BLaER1 treated with 17β-estradiol and CSF1 and Interleukin-3, amounts not matched to agents 10 nM and 100 nM (cell line): Measurements from ENCODE around the gene CCN5.

Source experiments
- H3K27ac ChIP-seq, 11 experiments: shearing (Covaris generic); formaldehyde crosslinking; 2 replicates each; pipeline ENCODE4 v1.8.1; 2022
- H3K27me3 ChIP-seq, 11 experiments: shearing (Covaris generic); formaldehyde crosslinking; 2 replicates each; pipeline ENCODE4 v1.8.1; 2022
- H3K36me3 ChIP-seq, 11 experiments: shearing (Covaris generic); formaldehyde crosslinking; 2 replicates each; pipeline ENCODE4 v1.8.1; 2022
- H3K4me1 ChIP-seq, 10 experiments: shearing (Covaris generic); formaldehyde crosslinking; 2 replicates each; pipeline ENCODE4 v1.8.1; 2022
- H3K4me2 ChIP-seq, 11 experiments: shearing (Covaris generic); formaldehyde crosslinking; 2 replicates each; pipeline ENCODE4 v1.8.1; 2022
- H3K4me3 ChIP-seq, 10 experiments: shearing (Covaris generic); formaldehyde crosslinking; 2 replicates each; pipeline ENCODE4 v1.8.1; 2022
- H3K9ac ChIP-seq, 11 experiments: shearing (Covaris generic); formaldehyde crosslinking; 2 replicates each; pipeline ENCODE4 v1.8.1; 2022
- H3K9me3 ChIP-seq, 11 experiments: shearing (Covaris generic); formaldehyde crosslinking; replicated peaks in 1 of 11; 2 replicates each; pipeline ENCODE4 v1.8.1; 2022
- H4K20me1 ChIP-seq, 11 experiments: shearing (Covaris generic); formaldehyde crosslinking; 2 replicates each; pipeline ENCODE4 v1.8.1; 2022
- Cebpa-rat ChIP-seq, 11 experiments: shearing (Covaris generic); IDR thresholded peaks; 2 replicates each; pipeline ENCODE4 v1.8.1; 2022

CCN5 gene

GRCh38 chr20:44706301-44707017 is 8.7 kb upstream of the CCN5 start:
- Histone ChIP-seq H3K4me1 (peaks cover 30 to 53% (median 33%) of the 10 kb centered on the region in 10 experiments), H3K4me2 (peak overlapping the region in 4 of 11 experiments; percentile 14 to 36 (median 24); a peak in 2 of 22 replicates), H3K36me3 (no peaks in the 10 kb centered on the region), H3K9ac (no peak overlapping the region), H3K9me3 (no peaks in the 10 kb centered on the region), H3K27me3 (peaks cover 0 to under 1% (median 0%) of the 10 kb centered on the region in 11 experiments; a peak in 2 of 22 replicates), H3K4me3 (no peak overlapping the region), H4K20me1 (no peaks in the 10 kb centered on the region; a peak in 1 of 22 replicates), H3K27ac (no peak overlapping the region)
- TF ChIP-seq Cebpa-rat (IDR thresholded peaks at IDR 0.05), result no peak

DNA sequence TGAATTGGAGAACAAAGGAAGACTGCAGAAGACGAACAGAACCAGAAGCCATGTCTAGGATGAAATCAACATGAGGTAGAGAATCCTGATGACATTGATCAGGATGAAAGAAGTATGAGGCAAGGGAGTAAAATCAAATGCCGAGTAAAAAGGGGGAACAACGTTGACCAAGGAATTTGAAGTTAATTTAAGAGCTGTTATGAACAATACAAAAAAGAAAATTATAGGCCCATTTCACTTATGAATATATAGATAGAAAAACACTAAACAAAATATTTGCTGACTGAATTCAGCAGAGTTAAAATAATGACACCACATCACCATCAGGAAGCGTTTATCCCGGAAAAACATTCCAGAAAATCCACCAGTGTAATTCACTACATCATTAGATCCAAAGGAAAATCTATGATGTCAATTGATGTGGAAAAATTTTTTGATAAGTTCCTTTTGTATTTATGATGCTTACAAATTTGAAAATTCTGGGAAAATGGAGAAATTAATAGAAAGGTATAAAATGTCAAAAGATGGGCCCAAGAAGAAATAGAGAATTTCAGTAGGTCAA is 8.1 kb upstream of the CCN5 start:
- H3K36me3 ChIP-seq, result no peaks in the 10 kb centered on the region
- peaks cover 24 to 47% (median 27%) of the 10 kb centered on the region in 10 experiments for H3K4me1 ChIP-seq
- no peak overlapping the region for H3K4me2 ChIP-seq
- H3K27ac ChIP-seq, result no peak overlapping the region
- H3K9me3 ChIP-seq, result no peaks in the 10 kb centered on the region
- no peaks in the 10 kb centered on the region; a peak in 1 of 22 replicates for H3K27me3 ChIP-seq
- no peak overlapping the region for H3K4me3 ChIP-seq
- H3K9ac ChIP-seq, result no peak overlapping the region
- H4K20me1 ChIP-seq, result no peaks in the 10 kb centered on the region; a peak in 1 of 22 replicates
- TF ChIP-seq Cebpa-rat (IDR thresholded peaks at IDR 0.05), result no peak

GRCh38 chr20:44709380-44709779 is 5.8 kb upstream of the CCN5 start:
- H3K4me2 ChIP-seq, result no peak overlapping the region
- peaks cover 4 to 28% (median 7%) of the 10 kb centered on the region in 10 experiments for H3K4me1 ChIP-seq
- no peaks in the 10 kb centered on the region; a peak in 2 of 22 replicates for H4K20me1 ChIP-seq
- H3K27me3 ChIP-seq, result no peaks in the 10 kb centered on the region; a peak in 1 of 22 replicates
- H3K27ac ChIP-seq, result no peak overlapping the region
- TF ChIP-seq Cebpa-rat (IDR thresholded peaks at IDR 0.05), result no peak
- H3K9me3 ChIP-seq, result no peaks in the 10 kb centered on the region
- H3K4me3 ChIP-seq, result no peak overlapping the region
- H3K9ac ChIP-seq, result no peak overlapping the region
- no peaks in the 10 kb centered on the region for H3K36me3 ChIP-seq

GRCh38 chr20:44709797-44710196 is 5.4 kb upstream of the CCN5 start:
- Histone ChIP-seq H4K20me1 (no peaks in the 10 kb centered on the region; a peak in 2 of 22 replicates), H3K4me1 (peaks cover 7 to 28% (median 8%) of the 10 kb centered on the region in 10 experiments), H3K9ac (no peak overlapping the region), H3K4me3 (no peak overlapping the region), H3K27me3 (no peaks in the 10 kb centered on the region; a peak in 1 of 22 replicates), H3K9me3 (no peaks in the 10 kb centered on the region), H3K27ac (no peak overlapping the region), H3K36me3 (no peaks in the 10 kb centered on the region), H3K4me2 (no peak overlapping the region)
- TF ChIP-seq Cebpa-rat (IDR thresholded peaks at IDR 0.05), result no peak

DNA sequence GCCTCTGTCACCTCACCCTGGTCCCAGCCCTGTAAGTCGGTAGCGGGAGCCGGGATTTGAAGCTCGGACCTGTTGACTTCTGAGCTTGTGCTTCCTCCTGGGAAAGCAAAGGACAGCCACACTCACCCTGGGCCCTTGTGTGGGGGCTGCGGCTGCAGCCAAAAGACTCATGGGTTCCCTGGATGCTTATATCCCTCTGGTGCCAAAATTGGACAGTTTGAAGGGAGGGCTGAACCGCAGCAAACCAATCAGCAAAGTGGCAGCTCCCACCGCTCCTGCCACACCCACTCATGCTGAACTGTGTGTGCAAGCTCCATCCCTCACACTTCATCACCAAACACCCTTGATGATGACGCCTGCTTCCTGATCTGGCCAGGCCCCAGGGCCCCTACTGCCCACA is 3.9 kb upstream of the CCN5 start:
- no peak overlapping the region for H3K4me3 ChIP-seq
- no peaks in the 10 kb centered on the region for H3K36me3 ChIP-seq
- no peaks in the 10 kb centered on the region for H3K9me3 ChIP-seq
- no peaks in the 10 kb centered on the region; a peak in 2 of 22 replicates for H4K20me1 ChIP-seq
- no peak overlapping the region for H3K4me2 ChIP-seq
- H3K27ac ChIP-seq, result no peak overlapping the region
- TF ChIP-seq Cebpa-rat (IDR thresholded peaks at IDR 0.05), result no peak
- no peaks in the 10 kb centered on the region; a peak in 1 of 22 replicates for H3K27me3 ChIP-seq
- peaks cover 12 to 19% (median 13%) of the 10 kb centered on the region in 10 experiments for H3K4me1 ChIP-seq
- H3K9ac ChIP-seq, result no peak overlapping the region

- no peak for TF ChIP-seq Cebpa-rat (IDR thresholded peaks at IDR 0.05)
- H3K4me3 ChIP-seq, result no peak overlapping the region
- peak overlapping the region in 3 of 11 experiments; percentile 1 to 33 (median 13); a peak in 3 of 22 replicates for H3K9ac ChIP-seq
- H3K27me3 ChIP-seq, result no peaks in the 10 kb centered on the region; a peak in 1 of 22 replicates
- H3K9me3 ChIP-seq, result no peaks in the 10 kb centered on the region
- H4K20me1 ChIP-seq, result no peaks in the 10 kb centered on the region; a peak in 2 of 22 replicates
- peaks cover 11 to 15% (median 13%) of the 10 kb centered on the region in 10 experiments for H3K4me1 ChIP-seq
- no peaks in the 10 kb centered on the region for H3K36me3 ChIP-seq
- peak overlapping the region; percentile 22 to 80 (median 64) for H3K4me2 ChIP-seq
- H3K27ac ChIP-seq, result no peak overlapping the region
Observed at GRCh38 chr20:44714102-44714700, 968 bp upstream of the CCN5 start.

DNA sequence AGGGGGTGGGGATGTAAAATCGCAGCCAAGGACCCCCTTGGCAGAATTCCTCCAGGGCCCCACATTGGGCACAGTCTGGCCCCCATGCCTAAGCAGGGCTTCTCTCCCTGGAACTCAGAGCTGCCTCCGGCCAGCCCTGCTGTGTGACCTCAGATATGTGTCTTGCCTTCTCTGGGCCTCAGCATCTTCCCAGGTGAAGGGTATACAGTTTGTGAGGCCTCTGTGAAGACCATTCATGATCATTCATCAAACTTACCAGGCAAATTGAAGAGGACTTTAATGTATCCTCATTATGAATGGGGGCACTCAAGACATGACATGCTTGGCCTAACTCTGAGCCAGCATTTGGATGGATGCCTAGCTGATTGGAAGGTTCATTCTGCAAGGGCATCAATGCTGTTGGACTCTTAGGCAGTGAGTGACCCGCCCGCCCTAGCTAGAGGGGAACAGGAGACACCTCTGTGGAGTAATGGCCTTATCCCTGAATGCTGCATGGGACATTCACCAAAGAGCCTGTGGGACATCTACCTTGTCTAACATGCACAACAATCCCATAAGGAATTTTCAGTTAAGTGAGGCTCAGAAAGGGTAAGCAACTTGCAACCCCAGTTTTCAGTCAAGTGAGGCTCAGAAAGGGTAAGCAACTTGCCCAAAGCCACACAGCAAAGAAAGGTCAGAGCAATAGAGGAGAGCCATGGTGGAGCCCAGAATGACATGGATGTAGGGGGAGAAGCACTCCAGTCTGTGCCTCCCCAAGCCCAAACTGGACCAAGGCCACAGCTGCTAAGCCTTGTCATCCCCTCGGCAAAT is 535 bp downstream of the CCN5 start:
- Histone ChIP-seq H3K4me3 (no peak overlapping the region), H3K27me3 (no peaks in the 10 kb centered on the region; a peak in 1 of 22 replicates), H3K36me3 (no peaks in the 10 kb centered on the region), H3K27ac (no peak overlapping the region), H3K4me1 (peaks cover 13 to 24% (median 17%) of the 10 kb centered on the region in 10 experiments), H3K9ac (no peak overlapping the region), H4K20me1 (no peaks in the 10 kb centered on the region; a peak in 2 of 22 replicates), H3K4me2 (peak overlapping the region in 3 of 11 experiments; percentile 57 to 75 (median 62); a peak in 3 of 22 replicates), H3K9me3 (no peaks in the 10 kb centered on the region)
- TF ChIP-seq Cebpa-rat (IDR thresholded peaks at IDR 0.05), result no peak

DNA sequence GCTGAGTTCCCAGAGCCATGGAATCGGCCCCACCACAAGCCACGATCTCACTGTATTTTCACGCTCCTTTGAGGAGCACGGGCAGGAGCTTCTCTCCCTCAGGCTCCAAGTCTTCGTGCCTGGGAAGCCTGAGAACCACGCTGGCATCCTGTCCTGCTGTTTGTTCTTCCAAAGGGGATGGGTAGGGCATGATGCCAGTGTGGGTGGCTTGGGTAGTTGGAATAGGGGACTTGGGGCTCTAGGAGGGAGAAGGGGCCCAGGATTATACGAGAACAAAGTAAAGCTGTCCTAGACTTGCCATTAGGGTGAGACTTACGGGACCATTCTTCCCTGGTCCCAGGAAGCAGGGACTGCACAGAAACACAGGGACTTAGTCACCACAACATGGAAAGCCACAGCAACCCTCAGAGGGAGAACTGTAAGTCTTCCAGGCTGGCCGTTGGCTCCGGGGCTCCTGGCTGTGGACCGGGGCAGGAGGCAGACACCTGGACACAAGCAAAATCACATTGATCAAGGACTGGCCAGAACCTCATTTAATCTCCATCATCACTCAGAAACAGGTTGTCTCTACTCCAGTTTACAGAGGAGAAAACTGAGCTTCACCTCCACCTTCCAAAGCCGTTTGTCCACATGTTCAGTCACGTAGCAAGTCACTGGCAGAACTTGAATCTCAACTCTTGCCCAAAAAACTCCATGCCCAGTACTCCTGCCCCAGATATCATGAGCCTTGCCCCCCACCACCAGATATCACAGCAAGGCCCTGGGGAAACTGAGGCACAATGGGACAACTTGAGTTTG is 1.3 kb downstream of the CCN5 start:
- Histone ChIP-seq H3K9me3 (no peaks in the 10 kb centered on the region), H4K20me1 (no peaks in the 10 kb centered on the region; a peak in 2 of 22 replicates), H3K4me3 (no peak overlapping the region), H3K4me1 (peaks cover 13 to 25% (median 22%) of the 10 kb centered on the region in 10 experiments), H3K9ac (no peak overlapping the region), H3K27ac (no peak overlapping the region), H3K4me2 (no peak overlapping the region), H3K27me3 (no peaks in the 10 kb centered on the region; a peak in 1 of 22 replicates), H3K36me3 (no peaks in the 10 kb centered on the region)
- TF ChIP-seq Cebpa-rat (IDR thresholded peaks at IDR 0.05), result no peak
